HEK293 (cell line): ENCODE results near the gene SETD1B.

Experiments
- CTCF ChIA-PET: fragments of 350-600 bp; formaldehyde crosslinking; extraction: SDS; loops from one replicate; lab custom pipeline; 2021; ENCODE audit warnings: antibody characterized with exemption; lab: Yijun Ruan, JAX
- POLR2A ChIA-PET: fragments of 300-600 bp; formaldehyde crosslinking; extraction: SDS; loops from one replicate; lab custom pipeline; 2020; ENCODE audit warnings: antibody characterized with exemption, inconsistent platforms; lab: Yijun Ruan, JAX
- H3K27ac ChIP-seq: fragments of 200-500 bp; sonication (Bioruptor generic); 2 replicates; pipeline ENCODE4 v1.5.1; 2014; ENCODE audit warnings: low read depth, low read length, control low read depth, inconsistent platforms; ENCODE audit errors: extremely low read depth
- H3K36me3 ChIP-seq, 2 experiments: fragments of 200-500 bp in 1 of 2; sonication (Bioruptor generic) in 1 of 2; 1 replicate in 1 of 2; 2 replicates in 1 of 2; pipeline ENCODE4 v1.5.1; 2014 to 2017; ENCODE audit warnings: inconsistent platforms in 2 of 2, low read length in 2 of 2; ENCODE audit not compliant: control insufficient read depth in 2 of 2, insufficient read depth in 1 of 2
- H3K4me1 ChIP-seq: fragments of 200-500 bp; sonication (Bioruptor generic); 2 replicates; pipeline ENCODE4 v1.5.1; 2014; ENCODE audit warnings: mild to moderate bottlenecking, low read length, inconsistent platforms; ENCODE audit not compliant: control insufficient read depth, insufficient read depth
- H3K4me3 ChIP-seq: 2 replicates; pipeline ENCODE4 v1.5.1; 2011; ENCODE audit warnings: low read depth, mild to moderate bottlenecking, control low read depth, low read length, moderate library complexity
- H3K9me3 ChIP-seq: fragments of 200-500 bp; sonication (Bioruptor generic); 2 replicates; pipeline ENCODE4 v1.5.1; 2014; ENCODE audit warnings: low read depth, low read length, inconsistent platforms; ENCODE audit not compliant: control insufficient read depth, insufficient read depth
- HIC1 ChIP-seq: fragments of 450-650 bp; formaldehyde crosslinking; IDR thresholded peaks from 2 replicates; pipeline ENCODE4 v1.5.1; 2016; ENCODE audit warnings: missing biosample characterization, missing genetic modification characterization
- REST ChIP-seq: fragments of 450-650 bp; formaldehyde crosslinking; IDR thresholded peaks from 2 replicates; pipeline ENCODE4 v1.5.1; 2016; ENCODE audit warnings: missing biosample characterization, missing genetic modification characterization
- ZBTB17 ChIP-seq: fragments of 450-650 bp; formaldehyde crosslinking; IDR thresholded peaks from 2 replicates; pipeline ENCODE4 v1.5.1; 2016; ENCODE audit warnings: missing biosample characterization, missing genetic modification characterization
- ZBTB44 ChIP-seq: fragments of 450-650 bp; IDR thresholded peaks from 2 replicates; pipeline ENCODE4 v1.5.1; 2018; ENCODE audit warnings: missing biosample characterization, mild to moderate bottlenecking, missing genetic modification characterization
- ZFP41 ChIP-seq: fragments of 450-650 bp; formaldehyde crosslinking; IDR thresholded peaks from 2 replicates; pipeline ENCODE4 v1.5.1; 2016; ENCODE audit warnings: missing biosample characterization, missing genetic modification characterization, borderline replicate concordance
- ZNF132 ChIP-seq: fragments of 450-650 bp; formaldehyde crosslinking; IDR thresholded peaks from 2 replicates; pipeline ENCODE4 v1.5.1; 2017; ENCODE audit warnings: missing biosample characterization, missing genetic modification characterization, borderline replicate concordance
- ZNF280D ChIP-seq: fragments of 450-650 bp; formaldehyde crosslinking; IDR thresholded peaks from 2 replicates; pipeline ENCODE4 v1.5.1; 2016; ENCODE audit warnings: missing biosample characterization, missing genetic modification characterization
- ZNF324 ChIP-seq: fragments of 450-650 bp; formaldehyde crosslinking; IDR thresholded peaks from 2 replicates; pipeline ENCODE4 v1.5.1; 2016; ENCODE audit warnings: missing biosample characterization, missing genetic modification characterization
- ZNF350 ChIP-seq: fragments of 450-650 bp; formaldehyde crosslinking; IDR thresholded peaks from 2 replicates; pipeline ENCODE4 v1.5.0; 2017; ENCODE audit warnings: missing biosample characterization, mild to moderate bottlenecking, missing genetic modification characterization
- ZNF394 ChIP-seq: fragments of 450-650 bp; formaldehyde crosslinking; IDR thresholded peaks from 2 replicates; pipeline ENCODE4 v1.5.1; 2016; ENCODE audit warnings: missing biosample characterization, missing genetic modification characterization, mild to moderate bottlenecking, moderate library complexity, borderline replicate concordance
- ZNF473 ChIP-seq: fragments of 450-650 bp; formaldehyde crosslinking; IDR thresholded peaks from 2 replicates; pipeline ENCODE4 v1.5.1; 2017; ENCODE audit warnings: missing biosample characterization, missing genetic modification characterization
- ZNF621 ChIP-seq: fragments of 450-650 bp; formaldehyde crosslinking; IDR thresholded peaks from 2 replicates; pipeline ENCODE4 v1.5.1; 2017; ENCODE audit warnings: missing biosample characterization, missing genetic modification characterization
- ZNF660 ChIP-seq: fragments of 450-650 bp; IDR thresholded peaks from 2 replicates; pipeline ENCODE4 v1.5.1; 2018; ENCODE audit warnings: missing biosample characterization, mild to moderate bottlenecking, missing genetic modification characterization
- ZNF701 ChIP-seq: fragments of 450-650 bp; formaldehyde crosslinking; IDR thresholded peaks from 2 replicates; pipeline ENCODE4 v1.5.1; 2016; ENCODE audit warnings: missing biosample characterization, missing genetic modification characterization
- TF ChIP-seq, protein P1 (sequence below): fragments of 450-650 bp; formaldehyde crosslinking; IDR thresholded peaks from 2 replicates; pipeline ENCODE4 v1.5.1; 2017; ENCODE audit warnings: missing biosample characterization, missing genetic modification characterization
- TF ChIP-seq, protein P2 (sequence below): fragments of 450-650 bp; formaldehyde crosslinking; IDR thresholded peaks from 2 replicates; pipeline ENCODE4 v1.5.1; 2016; ENCODE audit warnings: missing biosample characterization, missing genetic modification characterization, low read depth

The SETD1B gene

GRCh38 chr12:121872546-121873215 is 68.9 kb downstream of the SETD1B start (continued):
- TF ChIP-seq ZBTB17: peak; percentile 99

DNA sequence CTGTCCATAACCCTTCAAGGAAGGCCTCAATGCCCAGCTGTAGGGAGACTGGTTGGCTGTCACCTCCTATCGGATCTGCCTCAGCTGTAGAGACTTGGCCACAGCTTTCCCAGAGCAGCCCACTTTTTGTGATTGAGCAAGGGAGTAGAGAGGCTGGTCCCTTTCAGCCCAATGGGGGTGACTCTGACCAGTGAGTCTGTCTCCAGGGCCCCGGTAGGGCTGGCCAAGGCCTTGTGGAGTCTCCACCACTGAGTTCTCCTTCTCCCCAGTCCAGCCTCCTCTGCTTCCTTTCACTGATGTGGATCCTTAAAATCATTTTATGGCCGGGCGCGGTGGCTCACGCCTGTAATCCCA is 69.4 kb downstream of the SETD1B start:
- ChIA-PET POLR2A (interaction anchor here (1.2 to 1.4 kb wide), 2 partner anchors 14 to 15 kb away, joined by 4 read pairs; partner anchors contain the start of genes HPD and PSMD9), CTCF (no interaction called here)
- H3K27ac ChIP-seq: no peak overlapping the region
- H3K36me3 ChIP-seq: no peaks in the 10 kb centered on the region
- no peaks in the 10 kb centered on the region for H3K4me1 ChIP-seq
- H3K4me3 ChIP-seq: no peak overlapping the region
- no peaks in the 10 kb centered on the region for H3K9me3 ChIP-seq
- TF ChIP-seq ZNF621 (tag by site-specific recombination) (no peak), HIC1 (tag by site-specific recombination) (no peak), ZNF473 (tag by site-specific recombination) (no peak), ZNF280D (tag by site-specific recombination) (no peak), ZFP41 (tag by site-specific recombination) (no peak), REST (no peak), ZNF350 (tag by site-specific recombination) (no peak), ZNF132 (tag by site-specific recombination) (no peak), ZNF394 (no peak), ZNF701 (tag by site-specific recombination) (no peak), ZNF660 (no peak), ZNF324 (tag by site-specific recombination) (no peak), ZBTB44 (no peak)
- TF ChIP-seq, protein P1, sequence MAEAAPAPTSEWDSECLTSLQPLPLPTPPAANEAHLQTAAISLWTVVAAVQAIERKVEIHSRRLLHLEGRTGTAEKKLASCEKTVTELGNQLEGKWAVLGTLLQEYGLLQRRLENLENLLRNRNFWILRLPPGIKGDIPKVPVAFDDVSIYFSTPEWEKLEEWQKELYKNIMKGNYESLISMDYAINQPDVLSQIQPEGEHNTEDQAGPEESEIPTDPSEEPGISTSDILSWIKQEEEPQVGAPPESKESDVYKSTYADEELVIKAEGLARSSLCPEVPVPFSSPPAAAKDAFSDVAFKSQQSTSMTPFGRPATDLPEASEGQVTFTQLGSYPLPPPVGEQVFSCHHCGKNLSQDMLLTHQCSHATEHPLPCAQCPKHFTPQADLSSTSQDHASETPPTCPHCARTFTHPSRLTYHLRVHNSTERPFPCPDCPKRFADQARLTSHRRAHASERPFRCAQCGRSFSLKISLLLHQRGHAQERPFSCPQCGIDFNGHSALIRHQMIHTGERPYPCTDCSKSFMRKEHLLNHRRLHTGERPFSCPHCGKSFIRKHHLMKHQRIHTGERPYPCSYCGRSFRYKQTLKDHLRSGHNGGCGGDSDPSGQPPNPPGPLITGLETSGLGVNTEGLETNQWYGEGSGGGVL (tag by site-specific recombination): no peak
- TF ChIP-seq, protein P2, sequence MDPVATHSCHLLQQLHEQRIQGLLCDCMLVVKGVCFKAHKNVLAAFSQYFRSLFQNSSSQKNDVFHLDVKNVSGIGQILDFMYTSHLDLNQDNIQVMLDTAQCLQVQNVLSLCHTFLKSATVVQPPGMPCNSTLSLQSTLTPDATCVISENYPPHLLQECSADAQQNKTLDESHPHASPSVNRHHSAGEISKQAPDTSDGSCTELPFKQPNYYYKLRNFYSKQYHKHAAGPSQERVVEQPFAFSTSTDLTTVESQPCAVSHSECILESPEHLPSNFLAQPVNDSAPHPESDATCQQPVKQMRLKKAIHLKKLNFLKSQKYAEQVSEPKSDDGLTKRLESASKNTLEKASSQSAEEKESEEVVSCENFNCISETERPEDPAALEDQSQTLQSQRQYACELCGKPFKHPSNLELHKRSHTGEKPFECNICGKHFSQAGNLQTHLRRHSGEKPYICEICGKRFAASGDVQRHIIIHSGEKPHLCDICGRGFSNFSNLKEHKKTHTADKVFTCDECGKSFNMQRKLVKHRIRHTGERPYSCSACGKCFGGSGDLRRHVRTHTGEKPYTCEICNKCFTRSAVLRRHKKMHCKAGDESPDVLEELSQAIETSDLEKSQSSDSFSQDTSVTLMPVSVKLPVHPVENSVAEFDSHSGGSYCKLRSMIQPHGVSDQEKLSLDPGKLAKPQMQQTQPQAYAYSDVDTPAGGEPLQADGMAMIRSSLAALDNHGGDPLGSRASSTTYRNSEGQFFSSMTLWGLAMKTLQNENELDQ (tag by site-specific recombination): no peak
